Loucy (cell line): ENCODE data around the gene SMAD3.

ENCODE experiments used
- CTCF ChIP-seq: fragments of 200-600 bp; sonication (generic); conservative IDR thresholded peaks from 2 replicates; pipeline ENCODE4 v1.5.1; 2014; ENCODE audit warnings: mild to moderate bottlenecking, antibody characterized with exemption, low read length
- EZH2phosphoT487 ChIP-seq: fragments of 200-600 bp; IDR thresholded peaks from 2 replicates; pipeline ENCODE4 v1.6.1; 2018; ENCODE audit warnings: antibody characterized with exemption, mild to moderate bottlenecking, moderate library complexity, borderline replicate concordance

GRCh38 chr15:67063689-67064606 is 1.5 kb upstream of the SMAD3 start:
- TF ChIP-seq CTCF (no peak), EZH2phosphoT487 (no peak)
